GM20431 (cell line): ENCODE measurements around the gene NOTUM.

Experiments used
- in situ Hi-C: fragments of 300-500 bp; cut with MseI, MboI; formaldehyde crosslinking; loops from one replicate; pipeline ENCODE4 v1.15.0; 2020; ENCODE audit warnings: low sequenced_read_pairs; ENCODE audit not compliant: unreplicated experiment

NOTUM gene

DNA sequence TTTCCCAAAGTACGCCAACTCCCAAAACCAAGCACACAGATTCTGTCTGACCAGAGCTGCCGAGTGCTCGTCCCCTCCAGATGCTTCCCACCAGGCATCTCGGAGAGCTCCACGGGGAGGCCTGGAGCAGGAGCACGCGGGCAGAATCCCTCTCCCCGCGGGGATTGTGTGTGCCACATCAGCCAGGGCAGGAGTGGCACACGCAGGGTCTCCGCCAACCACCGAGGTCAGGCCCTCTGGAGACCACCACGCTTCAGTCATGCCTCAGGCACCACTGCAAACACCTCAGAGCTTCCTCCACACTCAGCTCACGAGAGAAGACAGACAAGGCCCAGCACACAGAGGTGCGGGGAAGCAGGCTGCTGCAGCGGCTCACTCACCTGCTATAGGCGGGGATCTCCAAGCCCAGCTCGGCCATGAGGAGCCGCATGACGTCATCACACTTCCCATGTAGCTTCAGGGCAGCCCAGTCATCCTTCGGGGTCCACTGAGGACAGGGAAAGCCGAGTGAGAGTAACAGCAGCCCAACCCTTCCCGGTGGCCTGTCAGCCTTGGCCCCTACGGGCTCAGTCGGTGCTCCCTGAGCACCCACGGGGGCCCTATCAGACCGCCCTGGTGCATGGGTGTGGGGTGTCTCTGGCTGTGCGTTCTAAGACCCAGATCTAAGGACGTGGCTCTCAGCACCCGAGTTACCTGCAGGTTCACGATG is 47.4 kb downstream of the NOTUM start:
- in situ Hi-C loops, result no loop called here

DNA sequence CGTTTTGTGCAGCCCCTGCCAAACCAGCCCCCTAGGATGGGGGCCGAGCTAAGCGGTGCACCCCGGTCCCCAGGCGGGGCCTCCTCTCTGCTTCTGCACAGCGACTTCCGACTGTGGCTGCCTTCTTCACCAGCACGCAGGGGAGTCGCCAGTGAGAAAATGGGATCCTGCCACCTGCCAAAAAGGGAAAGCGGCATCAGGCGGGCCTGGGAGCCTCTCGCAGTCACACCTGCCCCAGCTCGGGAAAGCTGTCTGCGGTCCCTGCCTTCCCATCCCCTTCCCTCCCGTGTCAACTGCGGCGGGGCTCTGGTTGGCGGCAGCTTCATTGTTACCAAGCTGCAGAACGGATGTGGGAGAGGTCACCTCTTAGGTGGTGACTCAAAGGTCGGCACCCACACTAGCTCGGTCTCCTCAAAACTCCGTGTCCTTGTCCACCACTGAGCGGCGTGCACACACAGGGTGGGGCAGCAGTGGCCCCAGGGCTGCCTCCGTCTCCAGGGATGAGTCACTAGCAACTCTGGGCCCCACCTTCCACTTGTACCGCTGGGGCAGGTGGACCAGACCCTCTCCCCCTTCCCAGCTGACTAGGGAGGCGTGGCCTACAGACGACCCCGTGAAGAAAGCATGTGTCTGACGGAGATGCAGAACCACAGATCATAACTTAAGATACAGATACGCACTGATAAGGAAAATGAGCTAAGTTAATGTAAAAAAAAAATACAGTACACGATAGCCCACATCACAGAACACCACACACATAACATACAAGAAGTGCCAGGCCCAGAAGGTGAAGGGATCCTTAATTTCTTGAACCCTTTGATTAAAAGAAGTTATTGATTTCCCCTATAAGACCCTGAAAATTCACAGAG is 48.3 kb downstream of the NOTUM start:
- in situ Hi-C loops, result no loop called here

DNA sequence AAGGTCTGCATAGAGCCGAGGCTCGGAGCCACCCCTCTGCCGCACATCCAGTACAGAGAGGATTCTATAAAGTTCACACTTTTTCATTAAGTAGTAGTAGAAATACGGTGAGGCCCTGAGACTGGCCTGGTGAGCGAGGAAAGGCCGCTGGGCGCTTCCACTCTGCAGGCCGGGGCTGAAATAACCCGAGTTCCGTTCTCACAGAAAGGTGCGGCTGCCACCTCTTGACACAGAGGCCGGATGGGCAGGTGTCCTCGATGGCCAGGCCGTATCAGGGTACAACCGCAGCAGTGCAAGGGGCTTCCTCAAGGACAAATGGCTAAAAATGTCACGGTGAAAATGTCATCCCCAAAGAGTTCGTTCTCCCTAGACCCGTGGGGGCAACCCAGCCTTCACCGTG is 49.0 kb downstream of the NOTUM start:
- in situ Hi-C loops, result no loop called here

DNA sequence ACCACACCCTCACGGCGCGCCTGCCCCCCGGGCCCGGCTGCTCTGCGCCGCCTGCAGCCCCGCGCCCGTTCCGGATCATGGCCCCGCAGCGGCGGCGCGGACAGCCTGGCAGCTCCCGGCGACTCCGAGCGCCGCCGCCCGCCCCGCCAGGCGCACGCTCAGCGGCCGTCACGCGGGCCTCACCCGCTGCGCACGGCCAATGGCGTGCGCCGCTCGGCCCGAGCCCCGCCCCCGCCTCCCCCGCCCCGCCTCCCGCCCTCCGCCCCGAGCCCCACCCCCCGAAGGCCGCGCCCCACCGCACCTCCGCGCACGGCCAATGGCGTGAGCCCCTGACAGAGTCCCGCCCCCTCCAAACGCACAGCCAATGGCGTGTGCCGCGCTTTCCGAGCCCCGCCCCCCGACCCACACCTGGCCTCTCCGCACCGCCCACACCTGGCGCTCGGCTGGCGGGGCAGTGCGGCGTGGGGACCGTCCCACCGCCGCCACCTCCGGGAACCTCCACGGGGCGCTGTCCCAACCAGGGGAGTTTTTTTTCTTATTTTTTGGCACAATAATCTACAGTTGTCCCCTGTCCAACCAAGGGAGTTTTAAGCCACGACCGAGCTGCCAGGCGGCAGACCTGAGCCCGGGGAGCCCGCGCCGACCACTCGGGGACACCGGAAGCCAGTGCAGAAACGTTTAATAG is 49.6 kb downstream of the NOTUM start, which contains the start of gene PCYT2:
Gene PCYT2, minus strand, starts transcription at position 123 of the 685 bp plus-strand sequence. Its CDS starts 44 bp downstream, at position 79.
- in situ Hi-C loops, result no loop called here

DNA sequence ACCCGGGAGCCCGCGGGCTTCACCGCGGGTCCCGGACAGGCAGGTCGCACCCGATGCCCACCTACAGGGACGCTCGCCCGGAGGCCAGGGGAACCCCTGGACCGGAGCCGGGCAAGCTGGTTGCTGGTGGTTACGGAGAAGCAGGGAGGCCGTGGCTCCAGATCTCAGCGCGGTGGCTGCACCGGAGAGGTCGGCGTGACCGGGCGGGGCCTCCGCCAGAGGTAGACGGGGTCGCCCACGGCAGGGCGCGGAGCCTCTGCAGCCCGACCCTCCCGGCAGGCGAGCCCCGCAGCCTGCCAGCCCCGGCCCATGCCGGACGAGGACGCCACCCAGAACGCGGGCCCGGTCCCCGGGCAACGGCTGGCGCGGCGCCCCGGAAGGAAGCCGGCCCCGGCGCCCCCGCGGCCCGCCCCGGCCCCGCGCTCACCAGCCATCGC is 50.1 kb downstream of the NOTUM start:
- in situ Hi-C loops, result no loop called here

DNA sequence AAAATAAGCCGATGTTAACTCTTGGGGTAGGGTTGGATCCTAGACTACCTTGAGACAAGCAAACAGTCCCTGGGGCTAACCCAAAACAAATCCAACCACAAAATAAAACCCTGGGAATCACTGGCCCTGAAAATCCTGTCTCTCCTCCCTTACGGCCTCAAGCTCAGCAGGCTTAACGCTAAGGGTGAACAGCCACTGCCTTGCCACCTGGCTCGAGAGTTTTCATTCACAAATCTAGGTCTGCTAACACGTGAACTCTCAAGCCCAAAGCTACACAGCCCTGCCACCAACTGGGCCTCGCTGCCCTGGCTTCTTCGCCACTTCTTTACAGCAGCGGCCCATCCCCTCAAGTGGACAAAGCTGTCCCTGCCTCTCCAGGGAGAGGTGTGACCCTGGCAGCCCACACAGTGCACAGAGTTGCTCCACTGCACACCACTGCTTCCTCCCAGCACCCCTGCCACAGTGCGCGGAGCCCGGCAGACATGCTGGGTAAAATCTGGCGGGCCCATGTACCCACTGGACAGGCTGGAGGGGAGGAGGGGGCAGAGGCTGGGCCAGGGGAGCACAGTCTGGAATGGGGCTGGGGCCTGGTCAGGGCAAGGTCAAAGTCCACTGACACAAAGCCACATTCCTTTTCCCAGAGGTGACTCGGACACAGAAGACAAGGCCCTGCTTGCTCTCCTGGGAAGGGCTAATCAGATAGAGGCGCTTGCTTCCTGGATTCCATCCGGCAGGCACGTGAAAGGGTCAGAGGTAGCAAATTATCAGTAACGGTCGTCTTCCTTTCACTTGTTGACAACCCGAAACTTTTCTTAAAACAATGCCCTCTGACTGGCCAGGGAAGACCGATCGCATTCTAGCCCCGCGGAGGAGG is 50.8 kb downstream of the NOTUM start:
- in situ Hi-C loops, result no loop called here

DNA sequence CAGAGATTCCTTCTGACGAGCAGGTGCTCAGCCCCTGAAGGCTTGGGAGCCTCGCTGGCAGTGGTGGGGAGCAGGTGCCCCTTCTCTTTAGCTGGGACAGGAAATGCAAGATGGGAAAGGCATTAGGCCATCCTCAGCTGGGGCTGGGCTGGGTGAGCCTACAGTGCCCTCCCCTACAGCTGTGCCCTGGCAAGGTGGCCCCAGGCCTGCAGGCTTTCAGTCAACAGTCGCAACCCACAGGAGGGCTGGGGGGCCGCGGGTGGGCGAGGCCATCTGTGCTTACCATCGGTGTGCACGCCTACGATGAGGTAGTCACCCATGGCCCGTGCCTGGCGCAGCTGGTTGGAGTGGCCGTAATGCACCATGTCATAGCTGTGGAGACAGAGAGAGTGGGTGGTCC is 51.8 kb downstream of the NOTUM start:
- in situ Hi-C loops, result no loop called here

DNA sequence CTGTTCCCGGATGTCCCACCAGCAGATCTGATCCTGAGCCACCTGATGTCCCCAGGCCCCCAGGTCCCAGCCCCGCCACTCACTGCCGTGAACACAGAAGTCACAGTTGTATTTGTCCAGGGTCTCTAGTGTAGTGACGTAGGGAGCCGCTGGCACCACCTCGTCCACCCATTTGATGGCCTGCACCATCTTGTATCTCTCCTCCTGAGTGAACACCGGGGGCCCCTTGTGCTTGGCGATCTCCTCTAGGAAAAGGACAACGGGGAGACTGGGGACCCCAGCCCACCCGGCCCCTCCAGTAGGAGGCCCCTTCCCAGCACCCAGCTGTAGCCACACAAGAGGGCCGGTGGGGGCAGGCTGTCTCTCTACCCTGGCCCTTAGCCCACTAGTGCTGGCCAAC is 52.2 kb downstream of the NOTUM start:
- in situ Hi-C loops, result no loop called here

DNA sequence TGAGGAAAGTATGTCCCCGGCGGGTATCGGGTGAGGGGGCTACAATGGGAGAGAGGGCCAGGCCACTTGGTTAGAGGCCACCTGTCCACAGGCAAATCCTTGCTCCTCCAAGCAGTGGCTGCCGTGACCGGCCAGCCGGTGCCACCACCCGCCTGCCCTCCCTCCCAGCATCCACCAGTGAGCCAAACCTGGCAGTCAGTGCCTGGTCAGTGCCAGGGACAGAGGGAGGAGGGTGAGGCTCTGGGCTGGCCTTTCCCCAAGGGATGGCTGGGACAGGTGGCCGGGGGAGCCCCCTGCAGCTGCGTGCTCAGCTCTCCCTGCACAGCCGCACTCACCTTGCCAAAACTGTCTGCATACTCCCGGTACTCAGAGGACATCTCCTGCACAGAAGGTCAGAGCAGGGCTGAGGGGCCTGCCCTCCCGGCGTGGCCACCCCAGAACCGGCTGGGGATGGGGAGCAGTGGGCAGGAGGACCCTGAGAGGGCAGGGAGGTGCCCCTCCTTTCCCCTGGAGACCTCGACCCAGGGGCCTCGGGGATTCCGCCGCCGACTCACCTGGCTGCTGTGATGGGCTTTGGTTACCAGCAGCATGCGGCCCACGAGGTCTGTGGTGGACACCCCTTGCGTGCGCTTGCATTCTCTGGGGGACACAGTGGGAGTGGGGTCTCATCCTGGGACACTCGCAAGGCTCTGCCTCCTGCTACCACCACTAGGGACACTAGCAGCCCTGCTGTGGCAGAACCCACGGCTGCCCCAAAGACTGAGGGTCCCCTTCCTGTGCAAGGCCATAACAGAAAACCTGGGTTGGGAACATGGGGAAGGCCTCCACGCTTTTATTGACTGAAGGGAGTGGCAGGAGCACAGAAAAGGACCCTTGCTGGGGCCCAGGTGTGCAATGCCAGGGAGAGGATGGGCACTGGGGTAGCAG is 53.5 kb downstream of the NOTUM start:
- in situ Hi-C loops, result no loop called here

DNA sequence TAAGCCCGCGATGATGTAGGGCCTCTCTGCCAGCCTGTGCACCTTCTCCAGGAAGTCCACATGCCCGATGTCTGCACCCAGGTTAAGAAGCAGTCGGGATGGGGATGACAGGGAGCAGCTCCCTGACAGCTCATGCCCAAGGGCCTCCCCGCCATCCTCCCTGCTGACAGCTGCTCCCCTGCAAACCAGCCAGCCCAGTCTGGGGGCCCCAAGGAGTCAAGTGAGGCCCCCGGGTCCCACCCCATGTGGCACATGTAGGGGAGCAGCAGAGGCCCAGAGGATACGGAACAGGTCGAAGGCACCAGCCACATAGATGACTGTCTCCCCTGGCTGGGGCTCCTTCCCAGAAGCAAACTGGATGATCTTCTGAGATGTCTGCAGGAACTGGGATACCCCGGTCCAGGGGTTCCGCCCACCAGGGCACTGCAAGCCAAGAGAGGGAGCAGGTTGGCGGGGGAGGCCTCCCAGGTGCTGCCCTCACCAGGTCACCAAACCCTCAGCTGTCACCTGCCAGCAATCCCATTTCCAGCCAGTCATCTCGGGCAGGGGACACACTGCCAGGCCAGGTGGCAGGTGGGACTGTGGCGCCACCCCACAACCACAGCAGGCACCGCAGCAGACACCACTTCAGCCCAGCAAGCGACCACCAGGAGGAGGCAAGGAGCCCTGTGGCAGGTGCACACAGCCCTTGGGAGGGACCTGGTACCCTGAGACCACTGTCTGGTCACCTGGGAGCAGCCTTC is 54.3 kb downstream of the NOTUM start:
- in situ Hi-C loops, result no loop called here

DNA sequence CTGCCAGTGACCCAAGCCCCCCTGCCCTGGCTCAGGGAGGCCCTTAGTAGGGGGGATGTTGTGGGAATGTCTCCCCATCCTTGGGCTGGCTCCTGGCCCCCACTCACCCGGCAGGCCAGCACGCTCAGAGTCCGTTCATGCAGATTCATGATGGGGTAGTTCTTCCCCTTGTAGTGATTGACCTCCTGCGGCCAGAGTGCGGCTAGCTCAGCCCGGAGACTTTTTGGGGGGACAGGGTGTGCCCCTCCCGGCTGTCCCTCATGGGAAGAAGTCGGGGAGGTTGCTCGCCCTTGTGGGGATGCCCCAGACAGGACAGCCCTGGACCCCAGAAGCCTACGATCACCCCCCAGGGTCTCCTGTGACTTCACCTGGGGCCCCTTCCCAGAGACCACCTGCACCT is 55.0 kb downstream of the NOTUM start:
- in situ Hi-C loops, result no loop called here

DNA sequence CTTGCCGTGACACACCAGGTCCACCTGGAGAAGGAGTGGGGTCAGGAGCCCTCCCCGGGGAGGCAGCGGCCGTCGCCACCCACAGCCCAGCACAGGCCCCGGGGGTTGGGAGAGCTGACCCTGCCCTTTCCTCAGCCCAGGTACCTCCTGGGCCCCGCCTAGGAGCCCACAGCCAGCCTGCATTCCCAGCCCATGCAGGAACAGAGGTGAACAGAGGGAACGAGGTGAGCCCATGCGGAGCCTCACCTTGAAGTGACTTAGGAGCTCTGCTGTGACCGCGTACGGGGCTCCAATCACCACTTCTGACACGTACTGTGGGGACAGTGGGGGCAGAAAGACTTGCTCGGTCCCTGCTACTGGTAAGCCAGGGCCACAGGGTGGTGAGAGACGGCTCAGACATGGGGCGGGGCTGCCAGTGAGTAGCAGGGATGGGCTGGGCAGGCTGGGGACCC is 55.5 kb downstream of the NOTUM start:
- in situ Hi-C loops, result no loop called here

DNA sequence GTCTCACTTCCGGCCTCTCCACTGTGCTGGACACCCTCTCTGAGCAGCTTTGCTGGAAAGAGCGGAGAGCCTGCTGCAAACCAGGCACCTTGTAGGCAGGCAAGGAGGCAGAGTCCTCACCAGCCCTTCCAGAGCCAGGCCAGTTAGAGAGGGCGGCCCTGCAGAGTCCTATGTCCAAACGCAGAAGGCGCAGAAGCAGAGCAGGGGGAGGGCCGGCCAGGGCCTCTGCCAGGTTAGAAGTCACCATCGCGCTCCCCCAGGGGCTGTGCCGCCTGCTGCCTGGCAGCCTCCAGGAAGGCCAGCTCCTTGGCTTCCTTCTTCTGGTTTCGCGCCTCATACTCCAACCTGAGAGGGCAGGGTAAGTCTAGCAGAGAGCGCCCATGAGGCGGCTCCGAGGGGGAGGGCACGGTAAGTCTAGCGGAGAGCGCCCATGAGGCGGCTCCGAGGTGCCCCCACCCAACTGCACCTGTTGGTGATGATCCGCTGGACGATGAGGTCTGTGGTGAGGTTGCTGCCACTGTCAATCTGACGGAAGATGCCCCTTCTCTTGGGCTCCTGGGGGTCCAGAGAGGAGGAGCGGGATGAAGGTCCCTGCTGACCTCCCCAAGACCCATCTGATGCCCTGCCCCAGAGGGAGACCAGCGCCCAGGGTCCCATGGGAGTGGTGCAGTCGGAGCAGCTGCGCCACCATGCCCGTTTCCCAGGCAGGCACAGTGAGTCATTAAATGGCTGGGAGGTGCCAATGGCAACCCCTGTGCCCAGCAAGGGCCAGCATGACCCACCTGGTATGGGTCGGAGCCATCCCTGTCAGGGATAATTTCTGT is 56.2 kb downstream of the NOTUM start:
- in situ Hi-C loops, result no loop called here

DNA sequence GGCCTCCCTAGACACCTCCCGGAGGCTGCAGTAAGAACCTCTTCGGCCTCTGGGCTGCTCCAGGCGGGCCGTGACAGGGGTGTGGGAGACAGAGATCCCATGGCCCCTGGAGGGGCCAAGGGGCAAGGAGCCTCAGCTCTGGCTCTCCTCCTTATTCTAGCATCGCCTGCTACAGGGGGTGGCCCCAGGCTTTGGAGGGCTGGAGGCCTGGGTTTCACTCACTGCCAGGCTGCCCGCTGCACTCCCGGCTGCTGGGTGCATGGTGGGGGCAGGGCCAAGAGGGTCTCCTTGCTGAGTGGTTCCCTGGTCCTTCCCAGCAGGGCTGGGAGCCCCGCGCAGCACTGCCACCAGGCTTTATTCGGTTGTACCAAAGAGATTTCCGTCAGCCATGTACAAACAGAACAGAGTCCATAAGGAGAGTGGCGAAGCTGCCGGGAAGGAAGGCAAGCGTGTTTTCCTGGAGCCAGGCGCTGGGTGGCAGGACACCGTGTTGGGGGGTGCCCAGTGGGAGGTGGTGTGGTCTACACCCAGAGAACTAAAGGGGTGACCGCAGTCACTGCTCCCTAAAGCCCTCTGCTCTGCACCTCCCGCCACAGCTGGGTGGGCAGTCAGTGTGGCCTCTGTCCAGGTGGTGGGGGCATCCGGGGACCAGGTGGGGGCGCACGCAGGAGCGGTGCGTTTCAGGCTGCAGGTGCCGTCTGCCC is 56.9 kb downstream of the NOTUM start:
- in situ Hi-C loops, result no loop called here

DNA sequence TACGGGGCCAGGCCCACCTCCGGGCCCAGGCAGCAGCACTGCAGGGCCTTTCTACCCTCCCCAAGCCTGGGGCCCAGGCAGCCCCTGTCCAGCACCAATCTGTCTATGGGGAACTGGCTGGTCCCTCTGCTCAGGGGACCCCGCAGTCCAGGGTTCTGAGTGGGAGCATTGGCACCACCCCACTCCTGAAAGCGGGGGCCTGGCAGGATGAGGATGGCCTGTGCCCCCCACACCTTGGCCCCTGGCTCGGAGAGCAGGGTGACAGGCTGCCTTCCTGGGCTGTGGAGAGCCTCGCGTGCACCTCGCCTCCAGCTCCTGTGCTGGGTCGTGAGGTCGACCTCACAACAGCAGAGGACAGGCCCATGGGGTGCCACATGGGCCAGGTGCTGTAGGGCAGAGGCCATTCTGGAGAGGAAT is 57.6 kb downstream of the NOTUM start:
- in situ Hi-C loops, result no loop called here

DNA sequence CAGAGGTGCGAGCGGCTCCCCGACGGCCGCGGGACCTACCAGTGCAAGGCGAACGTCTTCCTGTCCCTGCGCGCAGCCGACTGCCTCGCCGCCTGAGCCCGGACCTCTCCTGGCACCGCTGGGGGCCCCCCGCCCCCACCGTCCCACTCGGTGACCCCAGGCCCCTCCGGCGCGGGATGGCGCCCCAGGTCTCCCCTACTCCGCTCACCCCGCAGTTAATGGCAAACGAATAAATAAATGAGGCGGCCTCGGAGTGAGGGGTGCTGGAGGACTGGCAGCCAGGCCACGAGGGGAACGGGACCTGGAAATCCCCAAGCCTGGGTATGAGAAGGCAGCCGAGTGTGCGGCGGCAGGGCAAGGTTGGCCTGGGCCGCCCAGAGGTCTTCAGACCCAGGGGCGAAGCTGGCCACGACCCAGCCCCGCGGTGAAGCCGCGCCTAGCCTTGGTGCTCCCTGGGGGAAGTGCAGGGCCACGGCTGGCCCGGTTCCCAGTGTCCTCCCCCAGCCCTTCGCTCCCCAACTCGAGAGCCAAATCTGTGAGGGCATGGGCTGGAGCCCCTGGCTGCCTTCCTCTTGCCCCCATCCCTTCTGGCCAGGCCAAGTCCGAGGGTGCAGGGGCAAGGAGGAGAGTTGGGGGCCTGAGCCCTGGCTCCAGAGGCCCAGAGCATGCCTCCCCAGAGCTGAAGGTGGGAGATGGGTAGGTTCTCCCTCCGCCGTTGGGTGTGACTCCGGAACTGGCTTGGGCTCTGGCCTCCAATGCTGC is 58.2 kb downstream of the NOTUM start:
- in situ Hi-C loops, result no loop called here
